ENCODE measurements around the gene KIDINS220. TPM values are rescaled to one million over a fixed set of nuclear protein-coding genes. Genes with fewer than 3 reads are reported as not detected.

KIDINS220 gene
- total and polyA plus RNA-seq, 2 of the 13 experiments (the other 11 are each of a cell fraction or from before 2014, with no cell fraction given) = 25.2 to 32.3 TPM

- TF ChIP-seq ZNF562 (CRISPR knock-in tag; IDR thresholded peaks at IDR 0.05; ENCODE audit: borderline replicate concordance) (0 out of 2 replicates have a peak, but pooled peaks have one; percentile 32), ZNF446 (CRISPR knock-in tag; IDR thresholded peaks at IDR 0.05) (peak; percentile 85), SKI (IDR thresholded peaks at IDR 0.05; ENCODE audit: partially characterized antibody) (peak; percentile 60), ZNF772 (CRISPR knock-in tag; IDR thresholded peaks at IDR 0.05) (peak; percentile 94)
These were observed 152.3 kb downstream of the KIDINS220 start (continued) for GRCh38 chr2:8684878-8685696.

- WGBS (ENCODE audit: low lambda C conversion rate) = 0% methylated on average over 3 of the region's 3 CpGs
- in situ Hi-C loops (cut with HindIII; ENCODE audit: extremely low pct_ligation_motif_present, low pct_unique_long_range_greater_than_20kb) (no loop called here), intact Hi-C loops (cut with micrococcal nuclease; ENCODE audit: unreplicated experiment) (loop anchor here (5.0 kb wide), 2 partner anchors 272 to 1587 kb away; no protein-coding TSS in a partner anchor)
- Histone ChIP-seq H2AFZ (ENCODE audit: low read length) (no peak overlapping the region), H3K9ac (ENCODE audit: insufficient read depth, low read depth, low read length) (peak overlapping the region; percentile 70), H3K4me2 (ENCODE audit: low read depth, low read length) (peak overlapping the region; percentile 97), H4K20me1 (ENCODE audit: insufficient read depth, low read length) (peaks cover 21% of the 10 kb centered on the region), H3K4me1 (ENCODE audit: insufficient read depth, low read length) (peaks cover 18% of the 10 kb centered on the region), H3K4me3 (replicated peaks in 1 of 3; ENCODE audit: insufficient read depth in 1 of 3, low read depth in 2 of 3, low read length in 3 of 3) (peak overlapping the region; percentile 73 to 100 (median 81)), H3K79me2 (ENCODE audit: insufficient read depth, low read length) (peaks cover 33% of the 10 kb centered on the region), H3K27ac (ENCODE audit: extremely low read length, insufficient read depth, low read length) (peak overlapping the region; percentile 67), H3K27me3 (ENCODE audit: control insufficient read depth in 1 of 2, insufficient read depth in 2 of 2, low read length in 2 of 2) (peaks cover 0 to 8% of the 10 kb centered on the region in 2 experiments; a peak in 1 of 5 replicates), H3K9me3 (ENCODE audit: low read length) (no peaks in the 10 kb centered on the region), H3K36me3 (replicated peaks in 1 of 2; ENCODE audit: control insufficient read depth in 1 of 2, insufficient read depth in 2 of 2, low read length in 2 of 2) (no peaks in the 10 kb centered on the region)
- BruUV-seq (replicated peaks) = no TSS peak
- DNase-seq (ENCODE audit: low spot score) = peak; percentile 63
- CTCF ChIA-PET (ENCODE audit: low intra/inter-chr PET ratio, low total read pairs) = interaction anchor here (0.8 to 4.6 kb wide), 4 partner anchors 54 to 159 kb away, joined by 3 to 56 read pairs (median 9); no protein-coding TSS in a partner anchor
- no peak for FAIRE-seq
- ATAC-seq = peak; percentile 0; the same call in 1 of the 3 replicates
- POLR2A ChIA-PET = interaction anchor here (0.6 to 1.8 kb wide), 17 partner anchors 22 to 1335 kb away, joined by 3 to 37 read pairs (median 5); no protein-coding TSS in a partner anchor
- TF ChIP-seq HOXA7 (CRISPR knock-in tag; IDR thresholded peaks at IDR 0.05) = no peak
- TF ChIP-seq ZNF746 (CRISPR knock-in tag; IDR thresholded peaks at IDR 0.05) = no peak
- TF ChIP-seq ZGPAT (CRISPR knock-in tag; IDR thresholded peaks at IDR 0.05) = no peak
- no peak for TF ChIP-seq MXI1 (IDR thresholded peaks at IDR 0.05; ENCODE audit: borderline replicate concordance, low read depth, low read length)
- no peak for TF ChIP-seq REL (CRISPR knock-in tag; conservative IDR thresholded peaks at IDR 0.05)
- no peak for TF ChIP-seq PBX2 (CRISPR knock-in tag; IDR thresholded peaks at IDR 0.05)
- no peak for TF ChIP-seq GZF1 (CRISPR knock-in tag; IDR thresholded peaks at IDR 0.05)
- no peak for TF ChIP-seq TRIM24 (CRISPR knock-in tag; IDR thresholded peaks at IDR 0.05)
- TF ChIP-seq MTERF4 (CRISPR knock-in tag; IDR thresholded peaks at IDR 0.05) = no peak
- TF ChIP-seq YEATS4 (CRISPR knock-in tag; IDR thresholded peaks at IDR 0.05; ENCODE audit: borderline replicate concordance) = no peak
- 0 out of 2 replicates have a peak, but pooled peaks have one; percentile 43 for TF ChIP-seq CEBPZ (IDR thresholded peaks at IDR 0.05; ENCODE audit: low read length)
- TF ChIP-seq ZBTB38 (CRISPR knock-in tag; IDR thresholded peaks at IDR 0.05) = no peak
These were observed 152.9 kb downstream of the KIDINS220 start for GRCh38 chr2:8684540-8684877.

Data from HepG2 (cell line).